ENCODE results near the gene RPRD1B.

RPRD1B gene

DNA sequence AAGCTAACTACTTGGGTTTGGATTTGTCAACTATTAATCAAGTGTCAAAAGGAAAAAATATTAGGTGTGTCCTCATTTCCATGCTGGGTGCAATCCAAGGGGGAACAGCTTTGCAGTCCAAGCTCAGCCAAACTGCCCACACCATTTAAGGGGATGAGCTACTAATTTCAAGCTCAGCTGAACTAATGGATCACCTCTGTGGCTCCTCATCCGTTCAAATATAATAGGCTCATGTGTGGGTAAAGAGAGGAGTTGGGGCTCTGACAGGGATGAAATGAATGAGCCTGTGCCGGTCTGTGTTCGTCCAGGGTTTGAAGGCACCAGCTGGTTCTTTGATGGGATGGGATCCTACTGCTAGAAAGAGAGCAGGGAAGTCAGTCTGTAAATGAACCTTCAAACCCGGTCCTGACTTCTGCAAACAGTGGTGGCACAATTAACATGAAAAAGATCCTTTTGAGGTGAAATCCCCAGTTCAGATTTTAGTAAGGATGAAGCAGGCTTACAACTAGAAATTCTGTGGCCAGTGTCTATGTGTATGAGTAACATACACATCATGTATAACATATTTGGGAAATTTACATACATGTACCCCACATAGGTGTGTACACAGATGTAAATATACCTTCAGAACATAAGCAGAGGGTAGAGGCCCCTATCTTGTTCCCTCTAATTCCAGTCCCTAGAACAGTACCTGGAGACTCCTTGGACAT lies 42.2 kb upstream of the RPRD1B start:
- TF ChIP-seq POLR2A (IDR thresholded peaks at IDR 0.05; ENCODE audit: extremely low read depth, insufficient read length): no peak
- no peak for TF ChIP-seq MYC (IDR thresholded peaks at IDR 0.05; ENCODE audit: low read depth, low read length)
- TF ChIP-seq, protein P1, sequence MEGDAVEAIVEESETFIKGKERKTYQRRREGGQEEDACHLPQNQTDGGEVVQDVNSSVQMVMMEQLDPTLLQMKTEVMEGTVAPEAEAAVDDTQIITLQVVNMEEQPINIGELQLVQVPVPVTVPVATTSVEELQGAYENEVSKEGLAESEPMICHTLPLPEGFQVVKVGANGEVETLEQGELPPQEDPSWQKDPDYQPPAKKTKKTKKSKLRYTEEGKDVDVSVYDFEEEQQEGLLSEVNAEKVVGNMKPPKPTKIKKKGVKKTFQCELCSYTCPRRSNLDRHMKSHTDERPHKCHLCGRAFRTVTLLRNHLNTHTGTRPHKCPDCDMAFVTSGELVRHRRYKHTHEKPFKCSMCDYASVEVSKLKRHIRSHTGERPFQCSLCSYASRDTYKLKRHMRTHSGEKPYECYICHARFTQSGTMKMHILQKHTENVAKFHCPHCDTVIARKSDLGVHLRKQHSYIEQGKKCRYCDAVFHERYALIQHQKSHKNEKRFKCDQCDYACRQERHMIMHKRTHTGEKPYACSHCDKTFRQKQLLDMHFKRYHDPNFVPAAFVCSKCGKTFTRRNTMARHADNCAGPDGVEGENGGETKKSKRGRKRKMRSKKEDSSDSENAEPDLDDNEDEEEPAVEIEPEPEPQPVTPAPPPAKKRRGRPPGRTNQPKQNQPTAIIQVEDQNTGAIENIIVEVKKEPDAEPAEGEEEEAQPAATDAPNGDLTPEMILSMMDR (IDR thresholded peaks at IDR 0.05; ENCODE audit: low read depth, low read length): no peak
- TF ChIP-seq, protein P2, sequence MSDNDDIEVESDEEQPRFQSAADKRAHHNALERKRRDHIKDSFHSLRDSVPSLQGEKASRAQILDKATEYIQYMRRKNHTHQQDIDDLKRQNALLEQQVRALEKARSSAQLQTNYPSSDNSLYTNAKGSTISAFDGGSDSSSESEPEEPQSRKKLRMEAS (IDR thresholded peaks at IDR 0.05; ENCODE audit: low read depth, low read length): no peak
- H3K4me3 ChIP-seq (ENCODE audit: low read depth, low read length): no peak overlapping the region
- DNase-seq (ENCODE audit: low read depth): peak; percentile 9

DNA sequence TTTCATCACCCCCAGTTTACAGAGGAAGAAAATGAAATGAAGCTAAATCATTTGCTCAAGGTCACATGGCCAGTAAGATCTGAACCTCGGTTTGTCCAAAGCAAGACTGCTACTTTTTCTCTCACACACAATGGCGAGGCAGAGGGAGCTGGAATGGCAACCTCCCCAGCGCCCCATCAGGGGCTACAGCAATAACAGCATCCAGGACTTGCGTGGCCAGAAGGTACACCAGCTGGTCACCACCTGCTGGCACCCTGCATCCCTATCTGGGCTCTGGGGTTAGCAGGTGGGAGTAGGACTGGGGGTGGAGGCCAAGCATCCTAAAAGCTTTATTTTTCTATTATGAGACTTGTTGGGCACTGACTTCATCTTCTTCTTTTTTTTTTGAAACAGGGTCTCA lies 41.6 kb upstream of the RPRD1B start:
- TF ChIP-seq POLR2A (IDR thresholded peaks at IDR 0.05; ENCODE audit: extremely low read depth, insufficient read length) (no peak), MYC (IDR thresholded peaks at IDR 0.05; ENCODE audit: low read depth, low read length) (no peak)
- TF ChIP-seq, protein P2 (IDR thresholded peaks at IDR 0.05; ENCODE audit: low read depth, low read length): no peak
- TF ChIP-seq, protein P1 (IDR thresholded peaks at IDR 0.05; ENCODE audit: low read depth, low read length): no peak
- no peak for DNase-seq (ENCODE audit: low read depth)
- H3K4me3 ChIP-seq (ENCODE audit: low read depth, low read length): no peak overlapping the region

DNA sequence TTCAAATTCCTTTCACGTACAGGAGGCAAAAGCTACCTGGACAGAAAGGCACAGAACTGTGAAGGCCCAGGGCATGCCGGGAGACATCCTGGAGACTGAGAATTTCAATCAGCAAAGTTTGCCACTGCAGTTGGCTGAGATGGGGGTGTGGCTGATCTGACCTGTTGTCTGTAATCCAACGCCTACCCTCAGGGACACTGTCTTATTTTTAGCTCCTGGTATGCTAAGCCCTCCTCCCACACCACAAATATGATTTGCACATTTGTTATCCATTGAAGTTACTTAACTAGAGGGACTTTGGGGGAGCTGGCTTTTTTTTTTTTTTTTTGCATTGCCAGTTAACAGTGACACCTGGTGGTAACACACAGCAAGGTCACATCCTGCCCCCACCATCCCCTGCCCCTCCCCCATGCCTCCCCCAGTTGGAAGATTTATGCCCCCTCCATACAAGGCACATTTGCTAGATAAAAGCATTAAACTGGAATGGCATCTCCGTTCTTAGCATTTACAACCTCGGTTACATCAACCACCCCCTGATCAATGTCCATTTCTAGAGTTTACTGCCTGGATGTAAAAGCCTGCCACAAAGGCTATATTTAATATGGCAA lies 40.6 kb upstream of the RPRD1B start:
- TF ChIP-seq, protein P2 (IDR thresholded peaks at IDR 0.05; ENCODE audit: low read depth, low read length): no peak
- TF ChIP-seq MYC (IDR thresholded peaks at IDR 0.05; ENCODE audit: low read depth, low read length): no peak
- TF ChIP-seq, protein P1 (IDR thresholded peaks at IDR 0.05; ENCODE audit: low read depth, low read length): peak; percentile 42
- peak; percentile 89 for DNase-seq (ENCODE audit: low read depth)
- no peak overlapping the region for H3K4me3 ChIP-seq (ENCODE audit: low read depth, low read length)

DNA sequence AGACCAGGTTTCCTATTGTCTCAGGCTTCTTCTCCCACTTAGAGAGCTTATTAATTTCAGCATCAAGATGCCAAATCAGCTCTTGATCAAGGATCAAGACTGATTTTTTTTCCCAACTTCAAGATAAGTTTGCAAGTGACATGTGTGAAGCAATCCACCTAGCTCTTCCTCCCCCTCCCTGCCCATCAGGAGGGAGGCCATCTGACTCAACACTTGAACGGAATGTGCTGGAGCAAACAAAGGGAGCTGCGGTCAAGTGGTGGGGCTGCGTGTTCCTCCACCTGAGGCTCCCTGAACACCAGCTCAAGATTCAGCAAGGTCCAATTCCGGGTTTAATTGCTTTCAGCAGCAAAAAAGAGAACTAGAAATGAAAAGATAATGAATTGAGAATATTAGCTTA lies 39.0 kb upstream of the RPRD1B start:
- TF ChIP-seq POLR2A (IDR thresholded peaks at IDR 0.05; ENCODE audit: extremely low read depth, insufficient read length) (no peak), MYC (IDR thresholded peaks at IDR 0.05; ENCODE audit: low read depth, low read length) (no peak)
- TF ChIP-seq, protein P1 (IDR thresholded peaks at IDR 0.05; ENCODE audit: low read depth, low read length): no peak
- TF ChIP-seq, protein P2 (IDR thresholded peaks at IDR 0.05; ENCODE audit: low read depth, low read length): no peak
- DNase-seq (ENCODE audit: low read depth): peak; percentile 13
- H3K4me3 ChIP-seq (ENCODE audit: low read depth, low read length): no peak overlapping the region

DNA sequence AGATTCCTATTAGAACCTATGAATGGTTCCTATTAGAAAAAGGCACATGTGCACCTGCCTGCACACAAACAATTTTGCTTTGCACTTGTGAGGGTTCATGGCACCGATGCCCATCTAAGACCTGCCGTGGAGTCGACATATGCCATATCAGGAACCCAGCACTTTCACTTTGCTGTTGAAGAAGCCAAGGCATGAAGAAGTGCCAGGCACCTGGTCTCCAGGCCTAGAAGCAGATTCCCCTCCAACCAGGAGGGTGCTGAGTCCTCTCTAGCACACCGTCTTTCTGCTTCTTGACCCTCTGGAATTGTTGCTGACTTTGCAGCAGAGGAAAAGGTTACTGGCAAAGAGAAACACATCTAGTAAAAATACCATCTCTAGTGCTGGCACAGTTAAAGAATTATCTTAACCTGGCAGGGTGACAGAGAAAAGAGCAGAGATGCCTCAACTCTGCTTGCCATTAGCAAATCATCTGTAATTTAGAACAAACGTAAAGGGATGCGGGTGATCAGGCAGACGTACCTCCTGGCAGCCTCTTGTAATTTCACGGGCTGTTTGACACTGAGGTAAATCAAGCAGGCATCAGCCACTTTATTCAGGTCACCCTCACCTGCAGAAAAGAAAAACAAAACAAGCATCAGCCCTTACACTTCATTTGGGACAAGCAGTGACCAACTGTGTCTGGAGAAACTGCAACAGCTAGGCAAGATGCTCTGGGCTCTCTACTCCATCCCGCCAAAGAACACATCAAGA lies 37.5 kb upstream of the RPRD1B start:
- DNase-seq (ENCODE audit: low read depth): no peak
- H3K4me3 ChIP-seq (ENCODE audit: low read depth, low read length): no peak overlapping the region
- no peak for TF ChIP-seq POLR2A (IDR thresholded peaks at IDR 0.05; ENCODE audit: extremely low read depth, insufficient read length)
- TF ChIP-seq MYC (IDR thresholded peaks at IDR 0.05; ENCODE audit: low read depth, low read length): no peak
- TF ChIP-seq, protein P1 (IDR thresholded peaks at IDR 0.05; ENCODE audit: low read depth, low read length): no peak
- TF ChIP-seq, protein P2 (IDR thresholded peaks at IDR 0.05; ENCODE audit: low read depth, low read length): no peak
